GM18498 (cell line): ENCODE measurements around the gene FMNL1.

ENCODE experiments used
- ATAC-seq: cut with Tn5 transposase; IDR thresholded peaks from one replicate; pipeline ENCODE4 v1.9.1; 2021; ENCODE audit warnings: mild to moderate bottlenecking, moderate library complexity; ENCODE audit not compliant: unreplicated experiment

Gene FMNL1

GRCh38 chr17:45296833-45297124 is 75.1 kb downstream of the FMNL1 start:
- ATAC-seq: no peak
